GM19099 (cell line): Measurements from ENCODE around the gene SEC61B.

Source experiments
- POLR2A ChIP-seq: IDR thresholded peaks from 3 replicates; pipeline ENCODE4 v1.6.1; 2011; ENCODE audit warnings: low read depth; ENCODE audit not compliant: insufficient read length; ENCODE audit errors: extremely low read depth

The SEC61B gene

GRCh38 chr9:99220011-99220410 is 2.1 kb upstream of the SEC61B start:
- TF ChIP-seq POLR2A: no peak

- TF ChIP-seq POLR2A: no peak
These were observed 839 bp upstream of the SEC61B start for GRCh38 chr9:99221266-99221620.

- TF ChIP-seq POLR2A: no peak
These were observed 561 bp downstream of the SEC61B start for GRCh38 chr9:99222416-99223270.

- TF ChIP-seq POLR2A: no peak
These were observed 2.4 kb downstream of the SEC61B start for GRCh38 chr9:99224445-99224844.

- no peak for TF ChIP-seq POLR2A
These were observed 4.0 kb downstream of the SEC61B start for GRCh38 chr9:99226054-99226453.

GRCh38 chr9:99230206-99230605 is 8.1 kb downstream of the SEC61B start:
- no peak for TF ChIP-seq POLR2A

- TF ChIP-seq POLR2A: no peak
These were observed 9.6 kb downstream of the SEC61B start for GRCh38 chr9:99231711-99232110.

GRCh38 chr9:99234618-99235017 is 12.5 kb downstream of the SEC61B start:
- TF ChIP-seq POLR2A: no peak

- TF ChIP-seq POLR2A: no peak
These were observed 13.0 kb downstream of the SEC61B start for GRCh38 chr9:99235069-99235468.

- no peak for TF ChIP-seq POLR2A
These were observed 14.0 kb downstream of the SEC61B start for GRCh38 chr9:99235926-99236634.

- no peak for TF ChIP-seq POLR2A
These were observed 15.3 kb downstream of the SEC61B start for GRCh38 chr9:99237356-99237755.

GRCh38 chr9:99238331-99238730 is 16.2 kb downstream of the SEC61B start:
- no peak for TF ChIP-seq POLR2A

- no peak for TF ChIP-seq POLR2A
These were observed 17.4 kb downstream of the SEC61B start for GRCh38 chr9:99239341-99240060.

- TF ChIP-seq POLR2A: no peak
These were observed 19.0 kb downstream of the SEC61B start for GRCh38 chr9:99241106-99241505.
